ENCODE data around the gene C16orf96. TPM values are rescaled to one million over a fixed set of nuclear protein-coding genes. Genes with fewer than 3 reads are reported as not detected.
A peak's percentile ranks its signal among the peaks of the same experiment; 100 is the strongest.

Gene C16orf96
- total RNA-seq, 2 donors from 2014 or later = 1.5 to 1.6 TPM

DNA sequence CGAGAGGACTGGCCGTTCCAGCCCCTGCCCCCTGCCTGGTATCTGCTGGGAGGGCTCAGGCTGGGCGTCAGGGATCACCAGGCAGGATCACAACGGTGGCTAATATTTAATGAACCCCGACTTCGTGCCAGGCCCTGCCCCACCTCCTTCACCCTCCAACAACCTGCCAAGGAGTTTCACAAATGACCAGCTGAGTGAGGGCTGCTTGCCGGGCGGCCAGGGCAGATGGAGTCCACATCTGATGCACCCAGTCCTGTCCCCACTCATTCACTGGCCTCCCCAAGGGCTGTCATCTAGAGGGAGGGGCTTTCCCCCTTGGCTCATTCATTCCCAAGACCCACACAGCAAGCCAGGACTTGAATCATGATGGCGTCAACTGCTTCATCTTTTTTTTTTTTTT, 41.0 kb downstream of the C16orf96 start:
- TF ChIP-seq, protein P1, sequence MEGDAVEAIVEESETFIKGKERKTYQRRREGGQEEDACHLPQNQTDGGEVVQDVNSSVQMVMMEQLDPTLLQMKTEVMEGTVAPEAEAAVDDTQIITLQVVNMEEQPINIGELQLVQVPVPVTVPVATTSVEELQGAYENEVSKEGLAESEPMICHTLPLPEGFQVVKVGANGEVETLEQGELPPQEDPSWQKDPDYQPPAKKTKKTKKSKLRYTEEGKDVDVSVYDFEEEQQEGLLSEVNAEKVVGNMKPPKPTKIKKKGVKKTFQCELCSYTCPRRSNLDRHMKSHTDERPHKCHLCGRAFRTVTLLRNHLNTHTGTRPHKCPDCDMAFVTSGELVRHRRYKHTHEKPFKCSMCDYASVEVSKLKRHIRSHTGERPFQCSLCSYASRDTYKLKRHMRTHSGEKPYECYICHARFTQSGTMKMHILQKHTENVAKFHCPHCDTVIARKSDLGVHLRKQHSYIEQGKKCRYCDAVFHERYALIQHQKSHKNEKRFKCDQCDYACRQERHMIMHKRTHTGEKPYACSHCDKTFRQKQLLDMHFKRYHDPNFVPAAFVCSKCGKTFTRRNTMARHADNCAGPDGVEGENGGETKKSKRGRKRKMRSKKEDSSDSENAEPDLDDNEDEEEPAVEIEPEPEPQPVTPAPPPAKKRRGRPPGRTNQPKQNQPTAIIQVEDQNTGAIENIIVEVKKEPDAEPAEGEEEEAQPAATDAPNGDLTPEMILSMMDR (conservative IDR thresholded peaks at IDR 0.05) = no peak
- no peak overlapping the region for H3K27ac ChIP-seq (ENCODE audit: low read depth, low read length)
- no peaks in the 10 kb centered on the region for H3K9me3 ChIP-seq (ENCODE audit: control insufficient read depth, low read length)
- H3K9ac ChIP-seq (ENCODE audit: extremely low read depth, low read length, poor library complexity, severe bottlenecking) = no peak overlapping the region
- Mint-ChIP-seq H3K9me3 (no peaks in the 10 kb centered on the region), H3K4me1 (peaks cover 12% of the 10 kb centered on the region), H3K27ac (no peak overlapping the region), H3K36me3 (ENCODE audit: low read depth) (no peaks in the 10 kb centered on the region), H3K4me3 (no peak overlapping the region), H3K27me3 (ENCODE audit: insufficient read depth) (peaks cover 2% of the 10 kb centered on the region)
- peaks cover 5% of the 10 kb centered on the region for H3K4me1 ChIP-seq (ENCODE audit: control insufficient read depth, insufficient read depth, low read length)
- H3K36me3 ChIP-seq (ENCODE audit: control insufficient read depth, insufficient read depth, low read length) = no peaks in the 10 kb centered on the region
- WGBS, 2 experiments (ENCODE audit: insufficient coverage in 1 of 2, insufficient read length in 1 of 2) = 87 to 91% methylated on average over 7 to 9 of the region's 9 CpGs
- peak; percentile 42 for DNase-seq
- H3K27me3 ChIP-seq (ENCODE audit: control insufficient read depth, insufficient read depth, low read length, poor library complexity, severe bottlenecking) = no peaks in the 10 kb centered on the region
- H3K4me3 ChIP-seq (ENCODE audit: low read length) = no peak overlapping the region

DNA sequence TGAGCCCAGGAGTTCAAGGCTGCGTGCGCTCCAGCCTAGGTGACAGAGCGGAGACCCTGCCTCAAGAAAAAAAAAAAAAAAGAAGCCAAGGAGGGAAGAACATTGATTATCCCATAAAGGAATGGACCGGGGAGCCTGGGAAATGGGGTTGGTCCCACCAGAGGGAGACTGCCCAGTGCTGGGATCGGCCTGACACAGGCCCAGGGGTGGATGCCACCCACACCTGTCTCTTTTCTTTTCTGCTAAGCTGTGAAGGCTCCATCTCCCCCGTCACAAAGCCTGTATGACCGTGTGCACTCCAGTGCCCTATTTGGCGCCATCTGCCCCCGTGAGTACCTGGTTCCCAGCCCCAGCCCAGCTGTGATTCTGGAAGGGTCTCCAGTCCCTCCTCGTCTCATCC, 42.9 kb downstream of the C16orf96 start:
- TF ChIP-seq, protein P1 (conservative IDR thresholded peaks at IDR 0.05) = no peak
- DNase-seq = no peak
- Histone ChIP-seq H3K4me1 (ENCODE audit: control insufficient read depth, insufficient read depth, low read length) (no peaks in the 10 kb centered on the region), H3K27ac (ENCODE audit: low read depth, low read length) (no peak overlapping the region), H3K4me3 (ENCODE audit: low read length) (no peak overlapping the region), H3K9ac (ENCODE audit: extremely low read depth, low read length, poor library complexity, severe bottlenecking) (no peak overlapping the region), H3K27me3 (ENCODE audit: control insufficient read depth, insufficient read depth, low read length, poor library complexity, severe bottlenecking) (no peaks in the 10 kb centered on the region), H3K36me3 (ENCODE audit: control insufficient read depth, insufficient read depth, low read length) (no peaks in the 10 kb centered on the region), H3K9me3 (ENCODE audit: control insufficient read depth, low read length) (no peaks in the 10 kb centered on the region)
- peaks cover 2% of the 10 kb centered on the region for H3K27me3 Mint-ChIP-seq (ENCODE audit: insufficient read depth)
- H3K4me3 Mint-ChIP-seq = no peak overlapping the region
- H3K36me3 Mint-ChIP-seq (ENCODE audit: low read depth) = no peaks in the 10 kb centered on the region
- H3K9me3 Mint-ChIP-seq = no peaks in the 10 kb centered on the region
- 96 to 97% methylated on average over 5 to 10 of the region's 10 CpGs for WGBS, 2 experiments (ENCODE audit: insufficient coverage in 1 of 2, insufficient read length in 1 of 2)
- H3K4me1 Mint-ChIP-seq = peaks cover under 1% of the 10 kb centered on the region
- no peak overlapping the region for H3K27ac Mint-ChIP-seq

DNA sequence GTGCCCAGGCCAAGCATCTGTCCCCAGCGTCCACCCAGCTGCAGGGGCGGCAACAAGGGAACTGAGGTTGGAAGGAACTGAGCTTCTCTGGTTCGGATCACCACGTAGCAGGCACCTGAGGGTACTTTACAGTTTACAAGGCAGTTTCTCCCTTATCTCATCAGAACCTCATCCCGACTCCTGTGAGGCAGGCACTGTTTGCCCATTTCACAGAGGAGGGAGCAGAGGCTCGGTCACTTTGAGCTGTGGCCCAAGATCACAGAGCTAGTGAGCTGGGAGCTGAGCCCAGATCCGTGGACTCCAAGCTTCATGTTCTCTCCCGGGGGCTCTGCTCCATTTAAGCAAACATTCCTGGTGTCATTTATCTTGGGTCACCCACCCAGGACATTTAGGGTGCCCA, 43.4 kb downstream of the C16orf96 start:
- Mint-ChIP-seq H3K9me3 (no peaks in the 10 kb centered on the region), H3K4me3 (no peak overlapping the region), H3K4me1 (no peaks in the 10 kb centered on the region), H3K36me3 (ENCODE audit: low read depth) (no peaks in the 10 kb centered on the region), H3K27ac (no peak overlapping the region), H3K27me3 (ENCODE audit: insufficient read depth) (peaks cover 2% of the 10 kb centered on the region)
- H3K27me3 ChIP-seq (ENCODE audit: control insufficient read depth, insufficient read depth, low read length, poor library complexity, severe bottlenecking) = no peaks in the 10 kb centered on the region
- H3K9ac ChIP-seq (ENCODE audit: extremely low read depth, low read length, poor library complexity, severe bottlenecking) = no peak overlapping the region
- DNase-seq = peak; percentile 46
- H3K4me1 ChIP-seq (ENCODE audit: control insufficient read depth, insufficient read depth, low read length) = no peaks in the 10 kb centered on the region
- H3K36me3 ChIP-seq (ENCODE audit: control insufficient read depth, insufficient read depth, low read length) = no peaks in the 10 kb centered on the region
- H3K9me3 ChIP-seq (ENCODE audit: control insufficient read depth, low read length) = no peaks in the 10 kb centered on the region
- H3K27ac ChIP-seq (ENCODE audit: low read depth, low read length) = no peak overlapping the region
- WGBS, 2 experiments (ENCODE audit: insufficient coverage in 1 of 2, insufficient read length in 1 of 2) = 90 to 96% methylated on average over 8 of the region's 8 CpGs
- TF ChIP-seq, protein P1 (conservative IDR thresholded peaks at IDR 0.05) = no peak
- no peak overlapping the region for H3K4me3 ChIP-seq (ENCODE audit: low read length)

All from endodermal cell (in vitro differentiated cells).